AG08395 (cell line): ENCODE results near the gene ENOX1.
A peak's percentile ranks its signal among the peaks of the same experiment; 100 is the strongest.

Source experiments
- DNase-seq: peaks from one replicate; pipeline ENCODE4 v3.0.0; 2012; ENCODE audit warnings: mixed read lengths, low spot score

ENOX1 gene

DNA sequence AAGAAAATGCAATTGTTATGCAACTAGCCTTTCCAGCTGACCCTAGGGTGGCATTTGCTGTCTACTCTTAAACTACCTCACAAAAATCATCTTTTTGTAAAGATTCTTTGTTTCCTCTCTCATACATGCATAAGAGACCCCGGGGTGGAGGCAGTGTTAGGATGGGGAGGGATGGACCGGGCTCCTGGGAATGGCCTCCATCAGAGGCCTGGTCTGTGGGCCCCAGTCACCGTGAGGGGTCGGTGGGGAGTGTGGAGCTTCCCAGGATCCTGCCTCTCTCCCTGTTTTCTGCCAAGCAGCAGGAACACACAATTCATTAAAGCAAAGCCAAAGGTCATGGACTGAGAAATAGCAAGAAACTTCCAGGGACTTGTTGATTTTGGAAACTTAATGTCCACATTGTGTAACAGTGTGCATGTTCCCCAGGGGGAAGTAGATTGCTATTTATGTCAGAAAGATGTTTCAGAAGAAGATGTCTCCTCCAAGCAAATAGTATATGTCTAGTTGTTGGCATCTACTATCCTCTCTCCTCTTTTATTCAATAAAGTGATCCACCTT, 241.4 kb downstream of the ENOX1 start:
- DNase-seq, result no peak

DNA sequence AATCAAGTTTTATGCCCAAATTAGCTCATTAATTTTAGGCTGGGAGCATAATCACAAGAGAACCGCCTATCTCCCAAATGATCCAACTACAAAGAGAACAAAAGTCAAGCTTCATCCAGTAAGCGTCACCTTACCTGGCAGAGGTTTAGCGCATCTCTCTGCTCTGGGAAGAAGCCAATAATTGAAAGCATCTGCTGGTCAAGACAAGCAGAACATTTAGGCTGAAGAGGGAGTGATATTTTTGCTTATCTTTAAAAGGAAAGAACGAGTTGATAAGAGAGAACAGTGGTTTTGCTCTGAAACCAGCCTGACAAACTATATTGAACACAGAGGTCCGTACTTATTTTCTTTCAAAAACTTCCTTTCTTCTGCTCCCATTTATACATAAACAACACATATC, 242.1 kb downstream of the ENOX1 start:
- no peak for DNase-seq

- DNase-seq, result no peak
Measured at GRCh38 chr13:43544011-43544410, 242.8 kb downstream of the ENOX1 start.

GRCh38 chr13:43543331-43543730, 243.4 kb downstream of the ENOX1 start:
- DNase-seq, result no peak

GRCh38 chr13:43537124-43537523, 249.6 kb downstream of the ENOX1 start:
- DNase-seq, result peak; percentile 24

DNA sequence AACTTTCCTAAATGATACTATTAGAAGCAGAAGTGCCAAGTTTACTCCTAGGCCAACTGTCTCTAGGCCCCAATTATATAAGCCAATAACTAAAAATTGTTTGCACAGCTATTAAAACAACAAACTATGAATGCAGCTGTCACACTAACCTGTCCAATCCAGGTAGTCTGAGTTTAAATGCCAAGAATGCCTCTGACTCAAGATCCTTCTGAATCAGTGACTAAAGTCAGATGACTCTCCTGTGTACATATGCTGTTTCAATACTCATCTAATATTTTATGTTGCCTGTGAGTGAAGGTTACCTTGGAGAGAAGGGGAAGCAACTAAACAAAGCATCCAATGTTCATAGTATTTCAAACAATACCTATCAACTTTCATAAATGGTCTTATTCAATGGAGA, 257.0 kb downstream of the ENOX1 start:
- DNase-seq, result no peak

GRCh38 chr13:43528992-43529391, 257.8 kb downstream of the ENOX1 start:
- DNase-seq, result peak; percentile 23

GRCh38 chr13:43522788-43523187, 264.0 kb downstream of the ENOX1 start:
- DNase-seq, result peak; percentile 74

DNA sequence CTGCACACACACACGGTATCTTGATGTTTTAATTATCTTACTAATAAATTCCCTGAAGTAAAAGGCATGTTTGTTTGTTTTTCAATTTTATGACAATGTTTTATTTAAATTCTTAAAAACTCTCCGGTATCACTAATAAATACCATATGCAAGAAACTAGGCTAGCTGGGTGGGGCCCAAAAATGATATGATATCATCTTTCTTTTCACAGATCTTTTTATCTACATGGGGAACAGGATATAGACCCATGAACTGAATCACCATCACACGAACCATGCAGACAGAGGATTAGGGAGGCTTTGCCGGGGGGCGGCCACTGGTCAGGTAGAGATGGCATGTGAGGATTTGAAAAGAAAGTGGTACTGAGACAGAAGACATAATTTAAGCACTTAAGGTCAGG, 266.4 kb downstream of the ENOX1 start:
- no peak for DNase-seq

- no peak for DNase-seq
Measured at GRCh38 chr13:43518833-43519232, 267.9 kb downstream of the ENOX1 start.

DNA sequence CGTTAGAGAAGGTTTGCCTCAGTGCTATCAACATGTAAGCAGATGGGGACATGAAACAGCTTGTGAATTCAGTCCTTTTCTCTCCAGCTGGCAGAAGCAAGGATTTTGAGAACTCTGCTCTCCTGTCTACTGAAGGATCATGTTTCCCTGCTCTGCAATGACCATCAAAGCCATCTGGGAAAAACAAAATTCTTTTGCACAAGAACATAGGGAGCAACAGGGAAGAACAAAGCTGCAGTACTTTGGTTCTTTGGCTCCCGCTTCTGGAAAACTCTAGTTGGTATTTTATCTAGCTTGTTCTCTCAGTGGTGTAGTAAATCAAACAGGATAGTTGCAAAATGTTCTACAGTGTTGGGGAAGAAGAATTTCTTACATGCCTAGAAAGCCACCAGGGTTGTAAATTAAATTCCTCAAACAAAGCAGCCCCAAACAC, 270.4 kb downstream of the ENOX1 start:
- DNase-seq, result peak; percentile 75

GRCh38 chr13:43515531-43515930, 271.2 kb downstream of the ENOX1 start:
- no peak for DNase-seq

DNA sequence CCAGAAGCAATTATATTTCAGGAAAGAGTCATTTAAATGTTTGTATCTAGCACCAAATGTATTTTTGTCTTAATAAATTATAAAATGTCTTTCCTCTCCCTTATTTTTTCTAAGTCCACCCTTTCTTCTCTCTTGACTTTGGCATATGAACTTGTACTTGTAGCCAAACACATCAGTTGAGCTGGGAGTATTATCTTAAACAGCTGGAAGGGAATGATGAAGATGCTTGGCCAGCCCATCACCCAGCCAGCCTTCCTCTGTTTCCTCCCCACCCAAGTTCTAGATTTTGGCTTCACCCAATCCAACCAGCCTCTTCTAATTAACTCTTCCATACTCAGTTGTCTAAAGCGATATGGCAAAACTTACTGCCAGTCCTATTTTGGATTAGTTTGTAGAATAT, 272.5 kb downstream of the ENOX1 start:
- DNase-seq, result no peak

GRCh38 chr13:43512221-43512620, 274.6 kb downstream of the ENOX1 start:
- DNase-seq, result no peak

- DNase-seq, result no peak
Measured at GRCh38 chr13:43510956-43511901, 275.5 kb downstream of the ENOX1 start.

DNA sequence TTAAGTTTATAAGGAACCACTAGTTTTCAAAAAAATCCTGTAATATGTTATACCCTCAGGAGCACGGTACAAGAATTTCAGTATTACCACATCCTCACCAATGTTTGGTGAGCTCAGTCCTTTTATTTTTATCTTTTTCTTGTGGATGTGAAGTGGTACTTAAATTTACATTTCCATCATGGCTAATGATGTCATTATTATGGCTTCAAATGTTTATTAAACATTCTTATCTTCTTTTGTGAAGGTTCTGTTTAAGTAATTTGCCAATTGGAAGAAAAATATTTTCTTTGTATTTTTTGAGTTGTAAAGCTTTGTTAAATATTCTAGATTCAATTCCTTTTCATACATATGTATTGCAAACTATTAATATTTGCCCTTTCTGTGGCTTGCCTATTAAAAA, 291.0 kb downstream of the ENOX1 start:
- no peak for DNase-seq

- DNase-seq, result no peak
Measured at GRCh38 chr13:43494206-43494605, 292.6 kb downstream of the ENOX1 start.

DNA sequence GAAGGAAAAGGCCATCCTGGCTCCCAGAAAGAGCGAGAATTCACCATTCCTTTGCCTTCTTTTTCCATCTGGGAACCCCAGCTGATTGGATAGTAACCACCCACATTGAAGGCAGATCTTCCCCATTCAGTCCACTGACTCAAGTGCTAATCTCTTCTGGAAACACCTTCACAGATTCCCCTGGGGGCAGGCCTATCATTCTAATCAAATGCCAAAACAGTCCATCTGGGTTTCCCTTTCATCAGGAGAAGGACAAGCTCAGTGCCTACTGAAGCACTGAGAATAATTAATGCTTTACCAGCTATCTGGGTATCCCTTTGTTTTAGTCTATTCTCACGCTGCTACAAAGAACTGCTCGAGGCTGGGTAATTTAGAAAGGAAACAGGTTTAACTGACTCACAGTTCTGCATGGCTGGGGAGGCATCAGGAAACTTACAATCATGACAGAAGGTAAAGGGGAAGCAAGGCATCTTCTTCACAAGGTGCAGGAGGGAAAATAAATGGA, 293.2 kb downstream of the ENOX1 start:
- no peak for DNase-seq

DNA sequence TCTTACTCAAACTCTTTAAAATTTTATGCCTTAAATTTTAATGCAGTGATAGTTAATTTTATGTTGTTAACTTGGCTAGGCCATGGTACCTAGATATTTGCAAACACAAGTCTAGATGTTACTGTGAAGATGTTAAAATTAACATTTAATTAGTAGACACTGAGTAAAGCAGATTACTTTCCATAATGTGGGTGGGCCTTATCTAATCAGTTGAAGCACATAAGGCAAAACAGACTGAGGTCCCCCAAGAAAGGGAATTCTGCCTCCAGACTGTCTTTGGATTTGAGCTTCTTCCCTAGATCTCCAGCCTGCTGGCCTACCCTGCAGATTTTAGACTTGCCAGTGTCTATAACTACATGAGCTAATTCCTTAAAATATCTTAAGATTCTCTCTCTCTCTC, 294.0 kb downstream of the ENOX1 start:
- DNase-seq, result no peak

- no peak for DNase-seq
Measured at GRCh38 chr13:43492311-43492710, 294.5 kb downstream of the ENOX1 start.

GRCh38 chr13:43489233-43489632, 297.5 kb downstream of the ENOX1 start:
- DNase-seq, result no peak

GRCh38 chr13:43487885-43488284, 298.9 kb downstream of the ENOX1 start:
- no peak for DNase-seq

DNA sequence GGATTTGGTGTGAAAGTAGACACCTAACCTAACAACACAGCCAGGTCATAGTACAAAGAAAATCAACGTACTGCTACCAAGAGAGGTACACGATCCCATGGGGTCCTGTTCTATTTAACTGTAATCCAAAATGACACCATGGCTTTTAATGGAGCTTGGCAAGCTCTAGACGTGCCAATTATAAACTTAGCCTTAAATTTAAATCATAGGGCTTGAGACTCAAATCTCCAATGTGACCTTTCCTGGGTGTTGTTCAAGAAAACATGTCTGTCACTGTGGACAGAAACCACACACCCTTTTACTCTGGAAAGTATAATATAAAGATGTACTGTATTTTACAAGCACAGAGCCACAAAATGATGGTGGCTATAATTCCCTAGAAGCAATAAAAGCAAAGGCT, 299.3 kb downstream of the ENOX1 start:
- DNase-seq, result no peak
